Right lobe of liver (tissue), 4 donors: ENCODE results near the gene ANKS1B.

Source experiments
- POLR2A ChIP-seq: fragments of 450-650 bp; IDR thresholded peaks from one replicate; pipeline ENCODE4 v1.6.1; 2017; ENCODE audit warnings: antibody characterized with exemption, mild to moderate bottlenecking
- TF ChIP-seq, protein P1 (sequence below), 4 donors: fragments of 200-600 bp in 3 of 4; fragments of 450-650 bp in 1 of 4; IDR thresholded peaks; one replicate each; pipeline versions ENCODE4 v1.5.1 to v1.8.0; 2016 to 2022; ENCODE audit warnings: antibody characterized with exemption in 4 of 4, mild to moderate bottlenecking in 2 of 4
- donor health status: DM: no; HTN: no; CAD: no.
- donor health status: DM: no; HTN: no; CAD: no.
- donor health status: DM: no; HTN: yes; CAD: no.

DNA sequence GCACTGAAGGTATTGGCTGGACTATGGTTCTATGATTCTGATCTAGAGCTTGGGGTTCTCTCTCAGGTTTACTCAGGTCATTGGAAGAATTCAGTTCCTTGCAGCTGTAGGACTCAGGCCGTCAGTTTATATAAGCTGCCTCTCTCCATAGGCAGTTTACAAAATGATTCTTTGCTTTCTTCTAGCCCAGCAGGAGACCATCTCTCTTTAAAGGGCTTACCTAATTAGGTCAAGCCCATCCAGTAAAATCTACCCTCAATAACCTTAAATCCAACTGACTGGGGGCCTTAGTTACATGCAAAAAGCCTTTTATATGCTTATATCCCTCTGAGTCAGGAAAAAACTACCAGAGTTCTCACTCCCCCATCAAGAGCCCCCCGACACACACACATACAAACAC, 417.7 kb downstream of the ANKS1B start:
- TF ChIP-seq, protein P1, sequence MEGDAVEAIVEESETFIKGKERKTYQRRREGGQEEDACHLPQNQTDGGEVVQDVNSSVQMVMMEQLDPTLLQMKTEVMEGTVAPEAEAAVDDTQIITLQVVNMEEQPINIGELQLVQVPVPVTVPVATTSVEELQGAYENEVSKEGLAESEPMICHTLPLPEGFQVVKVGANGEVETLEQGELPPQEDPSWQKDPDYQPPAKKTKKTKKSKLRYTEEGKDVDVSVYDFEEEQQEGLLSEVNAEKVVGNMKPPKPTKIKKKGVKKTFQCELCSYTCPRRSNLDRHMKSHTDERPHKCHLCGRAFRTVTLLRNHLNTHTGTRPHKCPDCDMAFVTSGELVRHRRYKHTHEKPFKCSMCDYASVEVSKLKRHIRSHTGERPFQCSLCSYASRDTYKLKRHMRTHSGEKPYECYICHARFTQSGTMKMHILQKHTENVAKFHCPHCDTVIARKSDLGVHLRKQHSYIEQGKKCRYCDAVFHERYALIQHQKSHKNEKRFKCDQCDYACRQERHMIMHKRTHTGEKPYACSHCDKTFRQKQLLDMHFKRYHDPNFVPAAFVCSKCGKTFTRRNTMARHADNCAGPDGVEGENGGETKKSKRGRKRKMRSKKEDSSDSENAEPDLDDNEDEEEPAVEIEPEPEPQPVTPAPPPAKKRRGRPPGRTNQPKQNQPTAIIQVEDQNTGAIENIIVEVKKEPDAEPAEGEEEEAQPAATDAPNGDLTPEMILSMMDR (IDR thresholded peaks at IDR 0.05): no peak
- TF ChIP-seq POLR2A: no peak
